Mucosa of rectum (tissue), 2 donors: ENCODE measurements around the gene DOK1.

Experiments used
- H3K27ac ChIP-seq, 2 donors: one replicate each; pipeline ENCODE4 v1.7.0; 2013; ENCODE audit warnings: inconsistent platforms in 2 of 2, low read depth in 2 of 2, low read length in 2 of 2
- H3K27me3 ChIP-seq, 2 donors: one replicate each; pipeline ENCODE4 v1.7.0; 2013; ENCODE audit warnings: low read length in 2 of 2; ENCODE audit not compliant: control insufficient read depth in 2 of 2, insufficient read depth in 2 of 2
- H3K36me3 ChIP-seq, 2 donors: one replicate each; pipeline ENCODE4 v1.7.0; 2013; ENCODE audit warnings: low read length in 2 of 2; ENCODE audit not compliant: control insufficient read depth in 2 of 2, insufficient read depth in 2 of 2
- H3K4me1 ChIP-seq, 2 donors: one replicate each; pipeline ENCODE4 v1.7.0; 2013; ENCODE audit warnings: low read length in 2 of 2, mild to moderate bottlenecking in 1 of 2; ENCODE audit not compliant: control insufficient read depth in 2 of 2, insufficient read depth in 2 of 2
- H3K4me3 ChIP-seq, 2 donors: one replicate each; pipeline ENCODE4 v1.7.0; 2013; ENCODE audit warnings: low read length in 2 of 2
- H3K9ac ChIP-seq, 2 donors: one replicate each; pipeline ENCODE4 v1.7.0; 2013; ENCODE audit warnings: low read length in 2 of 2, low read depth in 1 of 2, mild to moderate bottlenecking in 1 of 2
- H3K9me3 ChIP-seq, 2 donors: one replicate each; pipeline ENCODE4 v1.7.0; 2013; ENCODE audit warnings: low read length in 2 of 2; ENCODE audit not compliant: control insufficient read depth in 2 of 2
- donor health status: healthy.
- donor health status: Normal muscosa, but diverticular disease.

DOK1 gene

GRCh38 chr2:74513605-74514367 lies 40.7 kb upstream of the DOK1 start:
- Histone ChIP-seq H3K4me3 (no peak overlapping the region), H3K36me3 (no peaks in the 10 kb centered on the region), H3K9me3 (no peaks in the 10 kb centered on the region), H3K27me3 (peaks cover 56 to 59% of the 10 kb centered on the region in 2 donors), H3K27ac (no peak overlapping the region), H3K9ac (no peak overlapping the region), H3K4me1 (peaks cover 6 to 8% of the 10 kb centered on the region in 2 donors)

GRCh38 chr2:74514368-74515270 lies 39.9 kb upstream of the DOK1 start, which contains the start of gene TLX2:
Gene TLX2, plus strand, starts transcription at chr2:74514450. Its CDS starts 357 bp downstream, at chr2:74514807.
- Histone ChIP-seq H3K27ac (no peak within 1 kb of the TSS), H3K4me3 (no peak within 1 kb of the TSS), H3K9me3 (no peaks in the 10 kb centered on the region), H3K4me1 (peaks cover 6 to 8% of the 10 kb centered on the region in 2 donors), H3K9ac (no peak within 1 kb of the TSS), H3K36me3 (peaks cover 0 to 2% of the 10 kb centered on the region in 2 donors), H3K27me3 (peaks cover 58 to 62% of the 10 kb centered on the region in 2 donors)

- Histone ChIP-seq H3K36me3 (peaks cover 0 to 2% of the 10 kb centered on the region in 2 donors), H3K27ac (no peak overlapping the region), H3K4me1 (peaks cover 6 to 8% of the 10 kb centered on the region in 2 donors), H3K4me3 (peak overlapping the region in 1 of 2 donors; percentile 7), H3K27me3 (peaks cover 52 to 57% of the 10 kb centered on the region in 2 donors), H3K9ac (no peak overlapping the region), H3K9me3 (no peaks in the 10 kb centered on the region)
These were observed 39.1 kb upstream of the DOK1 start for GRCh38 chr2:74515271-74515980.

- peaks cover 47 to 51% of the 10 kb centered on the region in 2 donors for H3K27me3 ChIP-seq
- H3K4me3 ChIP-seq, result peak overlapping the region; percentile 7 to 44
- peaks cover 0 to 2% of the 10 kb centered on the region in 2 donors for H3K36me3 ChIP-seq
- H3K9ac ChIP-seq, result no peak overlapping the region
- H3K4me1 ChIP-seq, result peaks cover 6 to 8% of the 10 kb centered on the region in 2 donors
- H3K9me3 ChIP-seq, result no peaks in the 10 kb centered on the region
- H3K27ac ChIP-seq, result no peak overlapping the region
These were observed 38.4 kb upstream of the DOK1 start for GRCh38 chr2:74515981-74516633.

- H3K27me3 ChIP-seq, result peaks cover 42 to 46% of the 10 kb centered on the region in 2 donors
- H3K36me3 ChIP-seq, result peaks cover 0 to 2% of the 10 kb centered on the region in 2 donors
- H3K9me3 ChIP-seq, result no peaks in the 10 kb centered on the region
- H3K4me1 ChIP-seq, result peaks cover 6 to 8% of the 10 kb centered on the region in 2 donors
- no peak overlapping the region for H3K9ac ChIP-seq
- H3K4me3 ChIP-seq, result no peak overlapping the region
- no peak overlapping the region for H3K27ac ChIP-seq
These were observed 37.9 kb upstream of the DOK1 start for GRCh38 chr2:74516650-74517049.

GRCh38 chr2:74522516-74522915 lies 32.0 kb upstream of the DOK1 start:
- Histone ChIP-seq H3K4me3 (no peak overlapping the region), H3K9me3 (no peaks in the 10 kb centered on the region), H3K9ac (no peak overlapping the region), H3K27ac (no peak overlapping the region), H3K27me3 (peaks cover 0 to 15% of the 10 kb centered on the region in 2 donors), H3K4me1 (peaks cover 9 to 10% of the 10 kb centered on the region in 2 donors), H3K36me3 (peaks cover 12 to 22% of the 10 kb centered on the region in 2 donors)

GRCh38 chr2:74524005-74524404 lies 30.5 kb upstream of the DOK1 start:
- Histone ChIP-seq H3K4me3 (no peak overlapping the region), H3K36me3 (peaks cover 12 to 32% of the 10 kb centered on the region in 2 donors), H3K27me3 (peaks cover 0 to 5% of the 10 kb centered on the region in 2 donors), H3K9ac (no peak overlapping the region), H3K27ac (no peak overlapping the region), H3K4me1 (peaks cover 20% of the 10 kb centered on the region in 2 donors), H3K9me3 (no peaks in the 10 kb centered on the region)

- Histone ChIP-seq H3K27me3 (no peaks in the 10 kb centered on the region), H3K4me3 (peak overlapping the region; percentile 65 to 69), H3K9ac (peak overlapping the region in 1 of 2 donors; percentile 74), H3K4me1 (peaks cover 20 to 23% of the 10 kb centered on the region in 2 donors), H3K27ac (peak overlapping the region; percentile 76 to 82), H3K9me3 (no peaks in the 10 kb centered on the region), H3K36me3 (peaks cover 12 to 30% of the 10 kb centered on the region in 2 donors)
These were observed 29.4 kb upstream of the DOK1 start for GRCh38 chr2:74524955-74525716.
